Measurements from ENCODE around the gene P2RX2. TPM values are rescaled to one million over a fixed set of nuclear protein-coding genes. Genes with fewer than 3 reads are reported as not detected.

Gene P2RX2
- total RNA-seq, 1 donor from 2014 or later, result not detected

DNA sequence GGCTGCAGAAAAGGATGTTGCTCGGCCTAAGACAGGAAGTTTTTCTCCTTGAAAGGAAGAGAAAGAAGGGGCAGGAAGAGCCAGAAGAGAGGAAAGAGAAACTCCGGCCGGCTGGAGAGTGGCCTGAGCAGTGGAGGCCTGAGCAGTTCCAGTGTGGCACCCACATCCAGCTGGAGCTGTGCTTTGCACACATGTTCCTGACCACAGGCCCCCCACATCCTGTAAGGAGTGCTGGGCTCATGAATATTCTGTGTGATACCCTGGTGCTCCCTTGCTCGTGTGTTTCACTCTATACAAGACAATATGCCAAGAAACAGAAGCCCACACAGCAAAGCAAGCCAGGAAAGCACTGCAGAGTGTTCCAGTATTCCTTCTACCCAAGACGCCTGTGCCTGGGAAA lies 41.5 kb downstream of the P2RX2 start:
- no peak for DNase-seq (ENCODE audit: low read depth)
- H3K4me3 ChIP-seq (ENCODE audit: low read depth, low read length), result no peak overlapping the region
- no peaks in the 10 kb centered on the region for H3K27me3 ChIP-seq (ENCODE audit: control insufficient read depth, insufficient read depth, low read length)
- TF ChIP-seq, protein P1, sequence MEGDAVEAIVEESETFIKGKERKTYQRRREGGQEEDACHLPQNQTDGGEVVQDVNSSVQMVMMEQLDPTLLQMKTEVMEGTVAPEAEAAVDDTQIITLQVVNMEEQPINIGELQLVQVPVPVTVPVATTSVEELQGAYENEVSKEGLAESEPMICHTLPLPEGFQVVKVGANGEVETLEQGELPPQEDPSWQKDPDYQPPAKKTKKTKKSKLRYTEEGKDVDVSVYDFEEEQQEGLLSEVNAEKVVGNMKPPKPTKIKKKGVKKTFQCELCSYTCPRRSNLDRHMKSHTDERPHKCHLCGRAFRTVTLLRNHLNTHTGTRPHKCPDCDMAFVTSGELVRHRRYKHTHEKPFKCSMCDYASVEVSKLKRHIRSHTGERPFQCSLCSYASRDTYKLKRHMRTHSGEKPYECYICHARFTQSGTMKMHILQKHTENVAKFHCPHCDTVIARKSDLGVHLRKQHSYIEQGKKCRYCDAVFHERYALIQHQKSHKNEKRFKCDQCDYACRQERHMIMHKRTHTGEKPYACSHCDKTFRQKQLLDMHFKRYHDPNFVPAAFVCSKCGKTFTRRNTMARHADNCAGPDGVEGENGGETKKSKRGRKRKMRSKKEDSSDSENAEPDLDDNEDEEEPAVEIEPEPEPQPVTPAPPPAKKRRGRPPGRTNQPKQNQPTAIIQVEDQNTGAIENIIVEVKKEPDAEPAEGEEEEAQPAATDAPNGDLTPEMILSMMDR (IDR thresholded peaks at IDR 0.05; ENCODE audit: insufficient read depth, low read length, poor library complexity, severe bottlenecking), result no peak
- no peaks in the 10 kb centered on the region for H3K36me3 ChIP-seq (ENCODE audit: control insufficient read depth, insufficient read depth, low read length)

- Histone ChIP-seq H3K36me3 (ENCODE audit: control insufficient read depth, insufficient read depth, low read length) (no peaks in the 10 kb centered on the region), H3K4me3 (ENCODE audit: low read depth, low read length) (no peak overlapping the region), H3K27me3 (ENCODE audit: control insufficient read depth, insufficient read depth, low read length) (no peaks in the 10 kb centered on the region)
- TF ChIP-seq, protein P1 (IDR thresholded peaks at IDR 0.05; ENCODE audit: insufficient read depth, low read length, poor library complexity, severe bottlenecking), result no peak
- no peak for DNase-seq (ENCODE audit: low read depth)
Observed at GRCh38 chr12:132660996-132661395, 42.4 kb downstream of the P2RX2 start.

DNA sequence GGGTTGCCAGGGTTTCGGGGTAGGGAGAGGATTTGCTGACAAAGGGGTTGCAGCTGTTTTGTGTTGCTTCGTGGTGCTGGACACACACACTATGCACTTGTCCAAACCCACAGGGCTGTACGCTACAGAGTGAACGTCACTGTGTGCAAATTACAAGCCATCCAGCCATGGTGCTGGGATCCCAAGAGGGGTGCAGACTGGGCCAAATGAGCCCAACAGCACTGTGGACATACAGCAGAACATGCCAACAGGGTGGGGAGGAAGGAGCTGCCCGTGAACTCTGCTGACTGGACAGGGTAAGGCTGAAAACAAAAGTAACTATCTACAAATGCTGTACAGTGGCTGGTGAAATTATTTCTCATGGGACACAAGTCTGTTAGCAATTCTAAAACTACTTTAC lies 43.4 kb downstream of the P2RX2 start:
- DNase-seq (ENCODE audit: low read depth), result no peak
- TF ChIP-seq, protein P1 (IDR thresholded peaks at IDR 0.05; ENCODE audit: insufficient read depth, low read length, poor library complexity, severe bottlenecking), result no peak
- H3K27me3 ChIP-seq (ENCODE audit: control insufficient read depth, insufficient read depth, low read length), result no peaks in the 10 kb centered on the region
- H3K36me3 ChIP-seq (ENCODE audit: control insufficient read depth, insufficient read depth, low read length), result no peaks in the 10 kb centered on the region
- no peak overlapping the region for H3K4me3 ChIP-seq (ENCODE audit: low read depth, low read length)

DNA sequence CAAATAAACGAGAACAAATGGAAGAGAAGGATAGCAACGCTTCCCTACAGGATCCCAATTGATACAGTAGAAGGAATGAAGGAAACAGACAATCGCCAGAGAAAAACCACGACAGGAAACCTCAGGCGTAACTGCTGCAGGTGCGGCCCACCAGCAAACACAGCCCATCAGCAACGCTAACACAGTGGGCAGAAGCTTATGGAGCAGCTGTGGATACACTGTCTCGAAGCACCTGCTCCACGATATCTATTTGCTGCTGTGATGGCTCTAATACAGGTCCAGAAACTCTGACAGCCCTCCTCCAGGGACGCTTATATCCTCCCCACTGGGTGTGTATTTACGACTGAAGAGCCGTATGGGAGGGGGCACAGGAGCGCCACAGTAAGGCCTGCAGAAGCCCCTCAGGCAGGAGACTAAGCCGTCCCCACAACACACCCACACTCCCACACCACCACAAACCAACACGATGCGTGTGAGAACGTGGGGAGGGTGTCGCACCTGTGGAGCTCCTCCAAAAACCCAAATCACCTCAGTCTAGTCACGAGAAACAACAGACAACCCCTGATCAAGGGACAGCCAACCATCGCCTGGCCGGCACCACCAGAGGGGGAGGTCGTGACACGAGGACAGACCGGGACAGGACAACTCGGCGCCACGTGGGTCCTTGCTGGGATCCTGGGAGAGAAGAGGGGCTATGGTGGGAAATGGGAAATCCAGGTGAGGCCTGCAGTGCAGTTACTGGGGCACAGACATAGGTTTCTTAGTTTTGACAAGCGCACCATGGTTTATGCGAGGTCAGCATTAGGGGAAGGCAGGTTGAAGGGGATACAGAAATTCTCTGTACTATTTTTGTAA lies 44.6 kb downstream of the P2RX2 start:
- Histone ChIP-seq H3K27me3 (ENCODE audit: control insufficient read depth, insufficient read depth, low read length) (no peaks in the 10 kb centered on the region), H3K36me3 (ENCODE audit: control insufficient read depth, insufficient read depth, low read length) (no peaks in the 10 kb centered on the region), H3K4me3 (ENCODE audit: low read depth, low read length) (no peak overlapping the region)
- TF ChIP-seq, protein P1 (IDR thresholded peaks at IDR 0.05; ENCODE audit: insufficient read depth, low read length, poor library complexity, severe bottlenecking), result no peak
- no peak for DNase-seq (ENCODE audit: low read depth)

GRCh38 chr12:132664206-132665148 lies 45.9 kb downstream of the P2RX2 start:
- Histone ChIP-seq H3K4me3 (ENCODE audit: low read depth, low read length) (no peak overlapping the region), H3K27me3 (ENCODE audit: control insufficient read depth, insufficient read depth, low read length) (no peaks in the 10 kb centered on the region), H3K36me3 (ENCODE audit: control insufficient read depth, insufficient read depth, low read length) (peaks cover 2% of the 10 kb centered on the region)
- TF ChIP-seq, protein P1 (IDR thresholded peaks at IDR 0.05; ENCODE audit: insufficient read depth, low read length, poor library complexity, severe bottlenecking), result no peak
- DNase-seq (ENCODE audit: low read depth), result no peak

Measured in kidney epithelial cell (primary cell).